ENCODE data around the gene KCNK15.

DNA sequence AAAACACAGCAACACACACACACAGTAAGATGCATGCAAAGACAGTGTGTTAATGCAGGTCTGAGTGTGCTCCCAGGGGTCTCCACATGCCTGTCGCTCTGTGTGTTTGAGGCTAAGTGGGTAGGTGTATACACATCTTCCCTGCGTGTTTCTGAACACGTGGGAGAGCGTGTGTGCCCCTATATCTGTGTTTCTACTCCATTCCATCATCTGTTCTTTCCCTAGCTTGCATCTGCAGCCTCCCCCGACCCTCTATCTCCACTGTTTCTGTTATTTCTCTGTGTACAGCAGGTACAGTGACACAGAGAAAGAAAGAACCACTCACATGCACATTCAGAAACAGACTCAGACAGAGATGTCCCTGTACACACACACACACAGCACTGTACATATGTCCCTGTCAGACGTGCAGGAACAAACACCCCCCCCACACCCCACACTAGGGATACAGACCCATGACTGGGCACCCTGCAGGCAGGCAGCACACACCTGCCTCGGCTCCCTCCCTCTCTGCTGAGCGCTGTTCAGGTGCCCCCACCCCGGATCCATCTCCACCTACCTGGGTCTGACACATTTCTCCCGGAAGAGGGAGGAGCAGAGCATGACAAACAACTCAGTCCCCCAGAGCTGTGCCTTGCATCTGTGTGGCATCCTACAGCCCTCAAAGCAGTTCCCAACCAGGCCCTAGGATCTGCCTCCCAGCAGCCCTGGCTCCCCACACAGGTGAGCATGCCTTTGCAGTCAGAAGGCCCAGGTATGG, 27.6 kb downstream of the KCNK15 start:
- TF ChIP-seq CTCF (optimal IDR thresholded peaks at IDR 0.05 in 1 of 3, IDR thresholded peaks at IDR 0.05 in 1 of 3, conservative IDR thresholded peaks at IDR 0.05 in 1 of 3; ENCODE audit: extremely low read depth in 1 of 3, insufficient read depth in 2 of 3, low read length in 3 of 3): no peak
- no peak for TF ChIP-seq EZH2 (IDR thresholded peaks at IDR 0.05; ENCODE audit: low read length)

Data from keratinocyte (primary cell).